Measurements from ENCODE around the gene CD3D. TPM values are rescaled to one million over a fixed set of nuclear protein-coding genes. Genes with fewer than 3 reads are reported as not detected.

CD3D gene
- total RNA-seq, 1 experiment from 2014 or later, result not detected

GRCh38 chr11:118374729-118375128 is 32.2 kb upstream of the CD3D start:
- DNase-seq (no peak), ATAC-seq (no peak)
- Histone ChIP-seq H2AFZ (ENCODE audit: low read length) (no peak overlapping the region), H3K9me3 (ENCODE audit: low read length) (no peaks in the 10 kb centered on the region), H3K9ac (ENCODE audit: low read length) (no peak overlapping the region), H3K36me3 (ENCODE audit: low read depth, low read length) (peaks cover 57% of the 10 kb centered on the region), H3K4me3 (ENCODE audit: low read length) (no peak overlapping the region), H3K9me2 (replicated peaks; ENCODE audit: low read length) (no peaks in the 10 kb centered on the region), H3K79me2 (ENCODE audit: low read length) (no peaks in the 10 kb centered on the region), H3F3A (ENCODE audit: low read length, unreplicated experiment) (no peaks in the 10 kb centered on the region), H3K27me3 (ENCODE audit: low read length) (no peaks in the 10 kb centered on the region), H4K20me1 (ENCODE audit: low read length) (no peaks in the 10 kb centered on the region), H3K27ac (ENCODE audit: low read length) (no peak overlapping the region), H3K4me2 (ENCODE audit: low read length) (no peak overlapping the region), H3K4me1 (ENCODE audit: insufficient read depth, low read length) (no peaks in the 10 kb centered on the region)
- intact Hi-C loops (cut with micrococcal nuclease), result no loop called here
- TF ChIP-seq EZH2phosphoT487 (IDR thresholded peaks at IDR 0.05; ENCODE audit: borderline replicate concordance, low read length) (no peak), CTCF (conservative IDR thresholded peaks at IDR 0.05; ENCODE audit: low read depth, low read length) (no peak), EZH2 (IDR thresholded peaks at IDR 0.05; ENCODE audit: low read length, unreplicated experiment) (no peak)
- CTCF ChIA-PET, result no interaction called here
- BruUV-seq (replicated peaks), result no TSS peak
- POLR2A ChIA-PET (ENCODE audit: unreplicated experiment), result interaction anchor here (0.5 kb wide), 1 partner anchor 63 kb away, joined by 3 read pairs; no protein-coding TSS in a partner anchor

- CTCF ChIA-PET, result no interaction called here
- no TSS peak for BruUV-seq (replicated peaks)
These were observed 31.4 kb upstream of the CD3D start for GRCh38 chr11:118373871-118374270.

More at GRCh38 chr11:118373871-118374270, 31.4 kb upstream of the CD3D start:
- Histone ChIP-seq H3K79me2 (ENCODE audit: low read length) (no peaks in the 10 kb centered on the region), H3K9me3 (ENCODE audit: low read length) (no peaks in the 10 kb centered on the region), H3K4me3 (ENCODE audit: low read length) (no peak overlapping the region), H3K9me2 (replicated peaks; ENCODE audit: low read length) (no peaks in the 10 kb centered on the region), H3K27ac (ENCODE audit: low read length) (no peak overlapping the region), H2AFZ (ENCODE audit: low read length) (no peak overlapping the region), H3K9ac (ENCODE audit: low read length) (no peak overlapping the region), H4K20me1 (ENCODE audit: low read length) (no peaks in the 10 kb centered on the region), H3K4me2 (ENCODE audit: low read length) (no peak overlapping the region), H3K4me1 (ENCODE audit: insufficient read depth, low read length) (no peaks in the 10 kb centered on the region), H3K36me3 (ENCODE audit: low read depth, low read length) (peaks cover 55% of the 10 kb centered on the region), H3F3A (ENCODE audit: low read length, unreplicated experiment) (no peaks in the 10 kb centered on the region), H3K27me3 (ENCODE audit: low read length) (no peaks in the 10 kb centered on the region)
- intact Hi-C loops (cut with micrococcal nuclease), result no loop called here
- POLR2A ChIA-PET (ENCODE audit: unreplicated experiment), result interaction anchor here (0.6 kb wide), 1 partner anchor 18 kb away, joined by 5 read pairs; no protein-coding TSS in a partner anchor
- TF ChIP-seq EZH2 (IDR thresholded peaks at IDR 0.05; ENCODE audit: low read length, unreplicated experiment) (no peak), EZH2phosphoT487 (IDR thresholded peaks at IDR 0.05; ENCODE audit: borderline replicate concordance, low read length) (no peak), CTCF (conservative IDR thresholded peaks at IDR 0.05; ENCODE audit: low read depth, low read length) (no peak)
- ATAC-seq, result no peak
- no peak for DNase-seq

Data from PC-3 (cell line).